Gastroesophageal sphincter (tissue), 4 donors: Measurements from ENCODE around the gene TMEM117. TPM values are rescaled to one million over a fixed set of nuclear protein-coding genes. Genes with fewer than 3 reads are reported as not detected.
A peak's percentile ranks its signal among the peaks of the same experiment; 100 is the strongest.
"Not testable (repeated sequence)": the region's sequence is repeated elsewhere in the genome, so short reads cannot be mapped to it uniquely, and the experiment has no call there.

Experiments
- ATAC-seq: fragments of 150-250 bp; one replicate; pipeline ENCODE4 v1.9.1; 2016; ENCODE audit warnings: mild to moderate bottlenecking, moderate library complexity
- H3K27ac ChIP-seq, 4 donors: fragments of 200-600 bp; sonication (generic) in 3 of 4; 1 replicate in 3 of 4; 2 replicates in 1 of 4; pipeline ENCODE4 v1.5.1; 2016 to 2019
- H3K27me3 ChIP-seq: fragments of 200-600 bp; sonication (generic); one replicate; pipeline ENCODE4 v1.5.1; 2019
- H3K36me3 ChIP-seq, 2 donors: fragments of 200-600 bp; sonication (generic); one replicate each; pipeline ENCODE4 v1.5.1; 2019; ENCODE audit warnings: control low read depth in 1 of 2
- H3K4me1 ChIP-seq, 3 donors: fragments of 200-600 bp; sonication (generic); 1 replicate in 2 of 3; 2 replicates in 1 of 3; pipeline ENCODE4 v1.5.1; 2016 to 2019; ENCODE audit warnings: control low read depth in 2 of 3
- H3K4me3 ChIP-seq, 2 donors: fragments of 200-600 bp; sonication (generic); one replicate each; pipeline ENCODE4 v1.5.1; 2019; ENCODE audit warnings: mild to moderate bottlenecking in 1 of 2, moderate library complexity in 1 of 2
- H3K9me3 ChIP-seq, 3 donors: fragments of 200-600 bp; sonication (generic); one replicate each; pipeline ENCODE4 v1.5.1; 2017 to 2019; ENCODE audit warnings: control low read depth in 2 of 3
- EP300 ChIP-seq: sonication (generic); formaldehyde crosslinking; IDR thresholded peaks from one replicate; pipeline ENCODE4 v1.6.1; 2017; ENCODE audit warnings: antibody characterized with exemption, mild to moderate bottlenecking
- POLR2A ChIP-seq, 2 donors: fragments of 450-650 bp; IDR thresholded peaks; one replicate each; pipeline ENCODE4 v1.6.1; 2017; ENCODE audit warnings: antibody characterized with exemption in 2 of 2, mild to moderate bottlenecking in 2 of 2, moderate library complexity in 1 of 2
- POLR2AphosphoS5 ChIP-seq: sonication (generic); formaldehyde crosslinking; IDR thresholded peaks from one replicate; pipeline ENCODE4 v1.6.1; 2017; ENCODE audit warnings: antibody characterized with exemption
- WGBS, 2 donors: methylation state at CpG; one replicate each; pipeline ENCODE4 v1.1.5; 2018; ENCODE audit warnings: low coverage in 1 of 2; 5-methylcytosine and 5-hydroxymethylcytosine counted together
- total RNA-seq, 4 donors: library from RNA; depleted of rRNA; stranded (reverse); fragments of >200 nt; gene quantifications; one replicate each; pipeline ENCODE4 v1.1.0, GENCODE V29; 2016
- TF ChIP-seq, protein P1 (sequence below), 4 experiments: fragments of 200-600 bp in 2 of 4; fragments of 450-650 bp in 2 of 4; sonication (generic) in 1 of 4; IDR thresholded peaks; one replicate each; pipeline ENCODE4 v1.5.1; 2017 to 2019; ENCODE audit warnings: antibody characterized with exemption in 4 of 4, mild to moderate bottlenecking in 2 of 4, moderate library complexity in 2 of 4

The TMEM117 gene
- total RNA-seq, 4 donors from 2014 or later: 7.8 to 21.5 (median 12.3) TPM

DNA sequence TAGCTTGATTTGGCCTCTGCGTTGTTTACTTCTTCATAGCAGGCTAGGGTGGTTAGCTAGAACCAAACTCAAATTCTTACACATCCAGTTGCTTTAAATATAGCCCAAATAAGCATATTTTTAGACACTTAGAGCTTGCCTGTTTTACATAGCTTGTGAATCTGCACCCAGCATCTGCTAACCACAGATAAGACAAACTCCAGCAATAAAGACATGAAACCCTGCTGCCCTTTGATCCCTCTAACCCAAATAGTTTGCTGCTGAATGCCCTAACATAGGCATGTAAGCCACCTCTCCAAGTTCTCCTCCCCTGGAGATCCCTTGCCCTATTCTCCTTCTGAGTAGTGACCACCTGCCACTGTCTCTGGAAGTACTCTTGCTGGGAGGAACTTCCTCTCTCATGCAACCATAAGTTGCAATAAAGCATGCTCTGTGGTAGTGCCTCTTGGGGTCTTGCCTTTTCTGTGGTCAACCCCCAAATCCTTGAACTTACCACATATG lies 185.6 kb downstream of the TMEM117 start:
- no peak overlapping the region for H3K4me3 ChIP-seq
- no peaks in the 10 kb centered on the region for H3K4me1 ChIP-seq
- ATAC-seq: no peak
- no peaks in the 10 kb centered on the region for H3K9me3 ChIP-seq
- no peaks in the 10 kb centered on the region for H3K27me3 ChIP-seq
- no peak overlapping the region for H3K27ac ChIP-seq
- TF ChIP-seq EP300 (no peak), POLR2A (IDR thresholded peaks at IDR 0.05) (no peak), POLR2AphosphoS5 (no peak)
- TF ChIP-seq, protein P1, sequence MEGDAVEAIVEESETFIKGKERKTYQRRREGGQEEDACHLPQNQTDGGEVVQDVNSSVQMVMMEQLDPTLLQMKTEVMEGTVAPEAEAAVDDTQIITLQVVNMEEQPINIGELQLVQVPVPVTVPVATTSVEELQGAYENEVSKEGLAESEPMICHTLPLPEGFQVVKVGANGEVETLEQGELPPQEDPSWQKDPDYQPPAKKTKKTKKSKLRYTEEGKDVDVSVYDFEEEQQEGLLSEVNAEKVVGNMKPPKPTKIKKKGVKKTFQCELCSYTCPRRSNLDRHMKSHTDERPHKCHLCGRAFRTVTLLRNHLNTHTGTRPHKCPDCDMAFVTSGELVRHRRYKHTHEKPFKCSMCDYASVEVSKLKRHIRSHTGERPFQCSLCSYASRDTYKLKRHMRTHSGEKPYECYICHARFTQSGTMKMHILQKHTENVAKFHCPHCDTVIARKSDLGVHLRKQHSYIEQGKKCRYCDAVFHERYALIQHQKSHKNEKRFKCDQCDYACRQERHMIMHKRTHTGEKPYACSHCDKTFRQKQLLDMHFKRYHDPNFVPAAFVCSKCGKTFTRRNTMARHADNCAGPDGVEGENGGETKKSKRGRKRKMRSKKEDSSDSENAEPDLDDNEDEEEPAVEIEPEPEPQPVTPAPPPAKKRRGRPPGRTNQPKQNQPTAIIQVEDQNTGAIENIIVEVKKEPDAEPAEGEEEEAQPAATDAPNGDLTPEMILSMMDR (IDR thresholded peaks at IDR 0.05): no peak
- H3K36me3 ChIP-seq: no peaks in the 10 kb centered on the region
- WGBS, 2 donors: 75% methylated on average over 1 of the region's 1 CpG; no CpG with 5 or more reads in 1 of the 2 donors

DNA sequence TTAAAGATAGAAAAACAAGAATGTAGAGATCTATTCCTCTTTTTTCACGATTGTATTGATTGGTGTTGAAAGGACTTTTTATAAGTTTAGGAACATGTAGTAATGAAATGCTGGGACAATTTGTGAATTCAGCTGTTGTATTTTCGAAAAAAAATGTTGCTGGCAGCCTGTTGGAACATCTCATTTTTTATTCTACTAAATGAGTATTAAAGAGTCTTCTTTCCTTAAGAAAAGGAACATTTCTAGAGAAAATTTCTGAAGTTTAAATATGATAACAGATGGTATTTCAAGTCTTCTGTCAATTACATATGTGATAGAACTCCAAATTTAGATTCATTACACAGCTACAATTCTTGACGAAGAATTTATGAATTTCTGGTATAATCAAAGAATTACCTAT lies 189.6 kb downstream of the TMEM117 start:
- no peaks in the 10 kb centered on the region for H3K27me3 ChIP-seq
- no peak for ATAC-seq
- no peak overlapping the region for H3K27ac ChIP-seq
- H3K36me3 ChIP-seq: no peaks in the 10 kb centered on the region
- TF ChIP-seq POLR2AphosphoS5 (no peak), POLR2A (IDR thresholded peaks at IDR 0.05) (no peak), EP300 (no peak)
- TF ChIP-seq, protein P1 (IDR thresholded peaks at IDR 0.05): no peak
- no peaks in the 10 kb centered on the region for H3K4me1 ChIP-seq
- H3K4me3 ChIP-seq: no peak overlapping the region
- no peaks in the 10 kb centered on the region for H3K9me3 ChIP-seq
- WGBS, 2 donors: 70 to 76% methylated on average over 3 of the region's 3 CpGs

DNA sequence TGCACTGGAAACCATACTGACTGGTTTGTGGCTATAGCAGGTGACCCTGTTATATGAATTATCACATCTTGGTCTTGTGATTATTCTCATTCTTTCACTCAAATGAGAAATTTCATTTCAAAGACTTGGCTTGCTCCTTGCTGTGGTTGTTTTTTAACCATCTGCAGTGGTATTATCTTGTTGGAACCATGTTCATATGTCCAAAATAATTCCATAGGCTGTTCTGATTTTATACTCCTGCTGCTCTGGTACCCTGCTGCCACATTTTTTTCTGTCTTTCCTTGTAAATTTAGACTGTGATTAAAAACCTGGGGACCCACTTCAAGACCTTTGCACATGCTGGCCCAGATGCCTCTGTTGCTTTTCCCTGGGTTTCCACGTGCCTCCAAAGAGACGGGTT lies 190.2 kb downstream of the TMEM117 start:
- H3K27ac ChIP-seq: no peak overlapping the region
- TF ChIP-seq POLR2AphosphoS5 (no peak), EP300 (no peak), POLR2A (IDR thresholded peaks at IDR 0.05) (no peak)
- TF ChIP-seq, protein P1 (IDR thresholded peaks at IDR 0.05): no peak
- H3K9me3 ChIP-seq: no peaks in the 10 kb centered on the region
- ATAC-seq: no peak
- H3K4me3 ChIP-seq: no peak overlapping the region
- H3K36me3 ChIP-seq: no peaks in the 10 kb centered on the region
- no peaks in the 10 kb centered on the region for H3K27me3 ChIP-seq
- no peaks in the 10 kb centered on the region for H3K4me1 ChIP-seq
- 71 to 92% methylated on average over 2 of the region's 2 CpGs for WGBS, 2 donors

DNA sequence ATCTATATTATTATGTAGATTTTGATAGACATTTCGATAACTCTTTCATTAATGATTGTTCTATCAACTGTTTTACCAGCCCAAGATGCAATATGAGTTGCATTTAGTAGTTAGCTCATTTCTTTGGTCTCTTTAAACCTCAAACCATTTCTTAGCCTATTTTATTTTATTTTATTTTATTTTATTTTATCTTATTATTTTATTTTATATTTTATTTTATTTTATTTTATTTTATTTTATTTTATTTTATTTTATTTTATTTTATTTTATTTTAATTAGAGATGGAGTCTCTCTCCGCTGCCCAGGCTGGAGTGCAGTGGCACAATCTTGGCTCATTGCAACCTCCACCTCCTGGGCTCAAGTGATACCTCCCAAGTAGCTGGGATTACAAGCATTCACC lies 191.0 kb downstream of the TMEM117 start:
- H3K4me3 ChIP-seq, H3K27ac ChIP-seq, H3K27me3 ChIP-seq, ATAC-seq, H3K9me3 ChIP-seq, H3K36me3 ChIP-seq, H3K4me1 ChIP-seq: not testable (repeated sequence)
- WGBS, 2 donors: 71 to 100% methylated on average over 2 of the region's 2 CpGs

DNA sequence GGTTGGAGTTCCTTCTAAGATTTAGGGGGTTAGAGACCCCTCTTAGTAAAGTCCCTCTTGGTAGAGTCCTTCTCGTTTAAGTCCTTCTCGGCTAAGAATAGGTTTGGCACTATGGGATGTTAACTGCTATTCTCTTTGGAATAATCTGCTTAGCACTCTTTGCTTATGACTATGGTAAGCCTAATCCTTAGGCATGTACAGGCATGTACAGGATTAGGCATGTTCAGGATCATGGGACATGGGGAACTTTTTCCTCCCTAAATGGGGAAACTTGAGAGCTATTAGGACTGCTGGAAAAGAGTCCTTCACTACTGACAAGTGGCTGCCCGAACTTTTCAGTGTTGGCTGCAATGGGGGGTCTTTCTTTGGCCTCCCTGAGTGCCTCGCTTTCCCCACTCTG lies 193.3 kb downstream of the TMEM117 start:
- no peak overlapping the region for H3K27ac ChIP-seq
- 93 to 100% methylated on average over 1 to 4 of the region's 4 CpGs for WGBS, 2 donors
- peak; percentile 22 for ATAC-seq
- no peaks in the 10 kb centered on the region for H3K36me3 ChIP-seq
- H3K4me1 ChIP-seq: no peaks in the 10 kb centered on the region
- no peak overlapping the region for H3K4me3 ChIP-seq
- TF ChIP-seq EP300 (no peak), POLR2AphosphoS5 (no peak), POLR2A (IDR thresholded peaks at IDR 0.05) (no peak)
- TF ChIP-seq, protein P1 (IDR thresholded peaks at IDR 0.05): no peak
- no peaks in the 10 kb centered on the region for H3K9me3 ChIP-seq
- H3K27me3 ChIP-seq: no peaks in the 10 kb centered on the region
